GM18526 (cell line): Measurements from ENCODE around the gene SCOC.
A peak's percentile ranks its signal among the peaks of the same experiment; 100 is the strongest.

Experiments used
- POLR2A ChIP-seq: IDR thresholded peaks from 3 replicates; pipeline ENCODE4 v1.6.1; 2011; ENCODE audit not compliant: insufficient read length; ENCODE audit errors: extremely low read depth

SCOC gene

GRCh38 chr4:140373328-140374129 lies at the start of gene SCOC:
Gene SCOC, plus strand, starts transcription at chr4:140373646. Its CDS starts 5,525 bp downstream, at chr4:140379171.
- TF ChIP-seq POLR2A: peak; percentile 55

- no peak for TF ChIP-seq POLR2A
Observed at GRCh38 chr4:140326395-140326993, 47.0 kb upstream of the SCOC start.

GRCh38 chr4:140330311-140330900 lies 43.0 kb upstream of the SCOC start:
- no peak for TF ChIP-seq POLR2A

GRCh38 chr4:140331245-140331644 lies 42.2 kb upstream of the SCOC start:
- no peak for TF ChIP-seq POLR2A

GRCh38 chr4:140331876-140332275 lies 41.6 kb upstream of the SCOC start:
- no peak for TF ChIP-seq POLR2A

GRCh38 chr4:140332734-140333133 lies 40.7 kb upstream of the SCOC start:
- no peak for TF ChIP-seq POLR2A

GRCh38 chr4:140333523-140333922 lies 39.9 kb upstream of the SCOC start:
- no peak for TF ChIP-seq POLR2A

GRCh38 chr4:140335076-140335475 lies 38.4 kb upstream of the SCOC start:
- TF ChIP-seq POLR2A: no peak

- TF ChIP-seq POLR2A: no peak
Observed at GRCh38 chr4:140336730-140337129, 36.7 kb upstream of the SCOC start.

- TF ChIP-seq POLR2A: no peak
Observed at GRCh38 chr4:140342620-140343019, 30.8 kb upstream of the SCOC start.

GRCh38 chr4:140343303-140343702 lies 30.1 kb upstream of the SCOC start:
- no peak for TF ChIP-seq POLR2A

GRCh38 chr4:140344101-140344500 lies 29.3 kb upstream of the SCOC start:
- TF ChIP-seq POLR2A: no peak

GRCh38 chr4:140344621-140345020 lies 28.8 kb upstream of the SCOC start:
- TF ChIP-seq POLR2A: no peak

GRCh38 chr4:140346136-140346535 lies 27.3 kb upstream of the SCOC start:
- no peak for TF ChIP-seq POLR2A

- TF ChIP-seq POLR2A: no peak
Observed at GRCh38 chr4:140349816-140350215, 23.6 kb upstream of the SCOC start.
